Hair follicular keratinocyte (primary cell): ENCODE measurements around the gene NT5C3B. TPM values are rescaled to one million over a fixed set of nuclear protein-coding genes. Genes with fewer than 3 reads are reported as not detected.

ENCODE experiments used
- total RNA-seq: library from RNA; depleted of rRNA; stranded (reverse); fragments of >200 nt; gene quantifications from 2 replicates; pipeline ENCODE4 v1.2.3, GENCODE V29; 2015

NT5C3B gene
- 35.8 and 49.7 TPM in 2 replicates for total RNA-seq

GRCh38 chr17:41835800-41836549 is at the start of gene NT5C3B:
Gene NT5C3B (minus strand): TSS chr17:41836232. CDS start chr17:41836193, 39 bp downstream.

GRCh38 chr17:41864836-41865595 is 29.0 kb upstream of the NT5C3B start, which contains the start of gene KLHL11:
Gene KLHL11 (minus strand): TSS chr17:41865423. CDS start chr17:41865370, 53 bp downstream.

GRCh38 chr17:41837761-41838538 is 1.9 kb upstream of the NT5C3B start, which contains the start of gene KLHL10:
Gene KLHL10 (plus strand): TSS chr17:41837825. CDS start chr17:41837933, 108 bp downstream.

GRCh38 chr17:41812381-41813151 is 23.5 kb downstream of the NT5C3B start, which contains the start of gene FKBP10:
Gene FKBP10 (plus strand): TSS chr17:41813004. CDS start chr17:41813035, 31 bp downstream.

GRCh38 chr17:41811549-41812380 is 24.3 kb downstream of the NT5C3B start, which contains the start of gene P3H4:
Gene P3H4 (minus strand): TSS chr17:41811949. CDS start chr17:41811915, 34 bp downstream.

GRCh38 chr17:41786227-41787020 is 49.6 kb downstream of the NT5C3B start, which contains the start of gene JUP:
Gene JUP (minus strand): TSS chr17:41786711. CDS start chr17:41771854, 14,857 bp downstream.

Other genes with a start within 250 kb of the NT5C3B start
- 10,563 and 10,587 TPM in 2 replicates for gene KRT14, start 249.3 kb downstream of the NT5C3B start, total RNA-seq
- gene KRT16, start 223.5 kb downstream of the NT5C3B start, total RNA-seq = 260 and 387 TPM in 2 replicates
- gene KRT17, start 211.7 kb downstream of the NT5C3B start, total RNA-seq = 10,873 and 11,761 TPM in 2 replicates
- 117 and 140 TPM in 2 replicates for gene EIF1, start 147.3 kb downstream of the NT5C3B start, total RNA-seq
- gene GAST, start 123.9 kb downstream of the NT5C3B start, total RNA-seq = not detected in 2 replicates
- 1.3 and 1.4 TPM in 2 replicates for gene HAP1, start 101.6 kb downstream of the NT5C3B start, total RNA-seq
- gene JUP, start 49.5 kb downstream of the NT5C3B start, total RNA-seq = 457 and 666 TPM in 2 replicates
- gene P3H4, start 24.3 kb downstream of the NT5C3B start, total RNA-seq = 13.5 and 14.7 TPM in 2 replicates
- 12.1 and 21.3 TPM in 2 replicates for gene FKBP10, start 23.2 kb downstream of the NT5C3B start, total RNA-seq
- 1.0 TPM in 1 of 2 replicates, not detected in the other for gene KLHL10, start 1.6 kb upstream of the NT5C3B start, total RNA-seq
- gene KLHL11, start 29.2 kb upstream of the NT5C3B start, total RNA-seq = 13.3 and 15.9 TPM in 2 replicates
- 279 and 333 TPM in 2 replicates for gene ACLY, start 82.7 kb upstream of the NT5C3B start, total RNA-seq
- 0.39 and 1.6 TPM in 2 replicates for gene ODAD4, start 94.4 kb upstream of the NT5C3B start, total RNA-seq
- gene CNP, start 130.6 kb upstream of the NT5C3B start, total RNA-seq = 27.3 and 38.2 TPM in 2 replicates
- gene DNAJC7, start 181.2 kb upstream of the NT5C3B start, total RNA-seq = 47.7 and 63.7 TPM in 2 replicates
- gene NKIRAS2, start 183.9 kb upstream of the NT5C3B start, total RNA-seq = 34.1 and 34.4 TPM in 2 replicates
- 0.16 and 0.38 TPM in 2 replicates for gene C17orf113, start 214.4 kb upstream of the NT5C3B start, total RNA-seq